Measurements from ENCODE around the gene QRSL1. TPM values are rescaled to one million over a fixed set of nuclear protein-coding genes. Genes with fewer than 3 reads are reported as not detected.

QRSL1 gene
- 10.5 and 11.1 TPM in 2 replicates for total RNA-seq

GRCh38 chr6:106629103-106629858, at the start of gene QRSL1, which contains the start of gene RTN4IP1:
QRSL1 (plus strand) TSS chr6:106629578; CDS start chr6:106629682, 104 bp downstream.
RTN4IP1 (minus strand) TSS chr6:106629498; CDS start chr6:106629021, 477 bp downstream.

Other genes with a start within 250 kb of the QRSL1 start
- 6.0 and 13.1 TPM in 2 replicates for gene RTN4IP1, start 80 bp upstream of the QRSL1 start, total RNA-seq

Data from smooth muscle cell of trachea (primary cell).